Trophoblast cell (in vitro differentiated cells and primary cell): ENCODE results near the gene NFATC2.

Experiments
- DNase-seq, 2 donors: peaks; one replicate each; pipeline ENCODE4 v3.0.0-alpha.2; 2016
- H2AFZ ChIP-seq: 2 replicates; pipeline ENCODE4 v1.6.1; 2013; ENCODE audit warnings: low read length, moderate library complexity, mild to moderate bottlenecking; ENCODE audit not compliant: insufficient read depth, poor library complexity
- H2AK5ac ChIP-seq: 2 replicates; pipeline ENCODE4 v1.6.1; 2013; ENCODE audit warnings: mild to moderate bottlenecking, low read length
- H2BK120ac ChIP-seq: 2 replicates; pipeline ENCODE4 v1.6.1; 2013; ENCODE audit warnings: low read length, mild to moderate bottlenecking, moderate library complexity; ENCODE audit not compliant: insufficient read depth, poor library complexity
- H2BK12ac ChIP-seq: 2 replicates; pipeline ENCODE4 v1.6.1; 2013; ENCODE audit warnings: mild to moderate bottlenecking, low read length, moderate library complexity
- H2BK5ac ChIP-seq: 2 replicates; pipeline ENCODE4 v1.6.1; 2013; ENCODE audit warnings: low read length, low read depth, moderate library complexity, mild to moderate bottlenecking; ENCODE audit not compliant: poor library complexity
- H3K14ac ChIP-seq: 2 replicates; pipeline ENCODE4 v1.6.1; 2013; ENCODE audit warnings: mild to moderate bottlenecking, low read length
- H3K18ac ChIP-seq: 2 replicates; pipeline ENCODE4 v1.6.1; 2013; ENCODE audit warnings: mild to moderate bottlenecking, low read length
- H3K23ac ChIP-seq: 2 replicates; pipeline ENCODE4 v1.6.1; 2013; ENCODE audit warnings: low read length
- H3K27ac ChIP-seq: 2 replicates; pipeline ENCODE4 v1.5.1; 2013; ENCODE audit warnings: low read depth, mild to moderate bottlenecking, inconsistent platforms, low read length, moderate library complexity
- H3K27me3 ChIP-seq: 2 replicates; pipeline ENCODE4 v1.6.1; 2013; ENCODE audit warnings: inconsistent platforms, mild to moderate bottlenecking, low read length, moderate library complexity; ENCODE audit not compliant: insufficient read depth
- H3K36me3 ChIP-seq, 2 experiments: 1 replicate in 1 of 2; 2 replicates in 1 of 2; pipeline ENCODE4 v1.6.1; 2013; ENCODE audit warnings: low read length in 2 of 2, mild to moderate bottlenecking in 2 of 2, moderate library complexity in 1 of 2; ENCODE audit not compliant: insufficient read depth in 2 of 2, control insufficient read depth in 1 of 2
- H3K4ac ChIP-seq: 2 replicates; pipeline ENCODE4 v1.6.1; 2013; ENCODE audit warnings: low read depth, mild to moderate bottlenecking, low read length, moderate library complexity
- H3K4me1 ChIP-seq, 2 experiments: 1 replicate in 1 of 2; 2 replicates in 1 of 2; pipeline ENCODE4 v1.6.1; 2013; ENCODE audit warnings: low read length in 2 of 2, mild to moderate bottlenecking in 2 of 2, moderate library complexity in 1 of 2; ENCODE audit not compliant: insufficient read depth in 2 of 2, control insufficient read depth in 1 of 2
- H3K4me2 ChIP-seq: 2 replicates; pipeline ENCODE4 v1.6.1; 2013; ENCODE audit warnings: inconsistent platforms, mild to moderate bottlenecking, low read length, moderate library complexity
- H3K4me3 ChIP-seq: 2 replicates; pipeline ENCODE4 v1.5.1; 2013; ENCODE audit warnings: mild to moderate bottlenecking, low read depth, low read length, inconsistent platforms
- H3K79me1 ChIP-seq: one replicate; pipeline ENCODE4 v1.6.1; 2013; ENCODE audit warnings: low read length
- H3K79me2 ChIP-seq: 2 replicates; pipeline ENCODE4 v1.6.1; 2013; ENCODE audit warnings: low read length, mild to moderate bottlenecking; ENCODE audit not compliant: control insufficient read depth, insufficient read depth, poor library complexity
- H3K9ac ChIP-seq: 2 replicates; pipeline ENCODE4 v1.6.1; 2013; ENCODE audit warnings: mild to moderate bottlenecking, low read length
- H3K9me3 ChIP-seq: 2 replicates; pipeline ENCODE4 v1.6.1; 2013; ENCODE audit warnings: low read depth, mild to moderate bottlenecking, control low read depth, inconsistent platforms, low read length; ENCODE audit not compliant: insufficient read depth
- H4K12ac ChIP-seq: 2 replicates; pipeline ENCODE4 v1.6.1; 2013; ENCODE audit warnings: low read depth, mild to moderate bottlenecking, low read length, moderate library complexity
- H4K8ac ChIP-seq: 2 replicates; pipeline ENCODE4 v1.6.1; 2013; ENCODE audit warnings: low read depth, mild to moderate bottlenecking, low read length, moderate library complexity
- H4K91ac ChIP-seq: one replicate; pipeline ENCODE4 v1.6.1; 2013; ENCODE audit warnings: low read depth, mild to moderate bottlenecking, low read length, moderate library complexity
- WGBS: extraction: QIAGEN DNeasy Blood & Tissue Kit; methylation state at CpG from one replicate; pipeline ENCODE4 v1.1.7; 2013; ENCODE audit warnings: missing lambda C conversion rate; ENCODE audit not compliant: insufficient read length, insufficient coverage; ENCODE audit errors: extremely low coverage; 5-methylcytosine and 5-hydroxymethylcytosine counted together

NFATC2 gene

GRCh38 chr20:51451484-51451883 is 91.0 kb downstream of the NFATC2 start:
- Histone ChIP-seq H2BK5ac (no peak overlapping the region), H3K27ac (no peak overlapping the region), H3K27me3 (no peaks in the 10 kb centered on the region), H3K4ac (no peak overlapping the region), H3K9me3 (peaks cover 3% of the 10 kb centered on the region), H3K79me1 (peaks cover 29% of the 10 kb centered on the region), H2AFZ (no peak overlapping the region), H3K14ac (peak overlapping the region; percentile 11), H3K23ac (no peak overlapping the region), H3K9ac (no peak overlapping the region), H2AK5ac (no peak overlapping the region), H3K36me3 (peaks cover 3 to 15% of the 10 kb centered on the region in 2 experiments), H3K79me2 (peaks cover under 1% of the 10 kb centered on the region), H3K4me3 (no peak overlapping the region), H2BK120ac (no peak overlapping the region), H4K12ac (no peak overlapping the region), H3K4me1 (peaks cover 15 to 19% of the 10 kb centered on the region in 2 experiments), H3K4me2 (no peak overlapping the region), H2BK12ac (peak overlapping the region; percentile 21), H4K91ac (peak overlapping the region; percentile 31), H3K18ac (no peak overlapping the region), H4K8ac (no peak overlapping the region)
- DNase-seq = no peak
- no CpG with 5 or more reads among the region's 12 CpGs for WGBS

DNA sequence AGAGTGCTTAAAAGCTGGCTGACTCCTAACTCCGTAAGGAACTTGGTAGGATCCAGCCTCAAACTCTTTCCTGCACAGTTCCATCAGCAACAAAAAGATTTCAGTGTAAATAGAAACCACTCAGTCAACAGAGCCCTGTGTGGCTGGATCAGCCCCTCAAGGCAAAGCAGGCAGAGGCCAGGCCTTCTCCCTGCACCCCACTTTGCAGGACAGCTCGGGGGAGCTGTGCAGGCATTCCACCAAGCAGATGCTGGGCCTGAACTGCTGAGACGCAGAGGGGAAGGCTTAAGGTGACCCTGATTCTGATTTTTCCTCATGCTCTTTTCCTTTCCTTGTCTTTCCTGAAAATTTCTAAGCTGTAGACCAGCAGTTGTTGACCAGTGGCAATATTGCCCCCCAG is 91.5 kb downstream of the NFATC2 start:
- Histone ChIP-seq H3K27ac (peak overlapping the region; percentile 29), H3K4me2 (no peak overlapping the region), H2BK5ac (no peak overlapping the region), H3K23ac (no peak overlapping the region), H3K18ac (no peak overlapping the region), H2AK5ac (no peak overlapping the region), H2AFZ (no peak overlapping the region), H2BK120ac (peak overlapping the region; percentile 16), H3K79me1 (peaks cover 31% of the 10 kb centered on the region), H3K36me3 (peaks cover 3 to 15% of the 10 kb centered on the region in 2 experiments), H2BK12ac (peak overlapping the region; percentile 12), H3K9me3 (peaks cover 3% of the 10 kb centered on the region), H4K12ac (no peak overlapping the region), H3K4ac (no peak overlapping the region), H3K4me3 (no peak overlapping the region), H4K8ac (peak overlapping the region; percentile 31), H3K9ac (no peak overlapping the region), H3K27me3 (no peaks in the 10 kb centered on the region), H3K14ac (peak overlapping the region; percentile 28), H4K91ac (peak overlapping the region; percentile 31), H3K4me1 (peaks cover 18 to 20% of the 10 kb centered on the region in 2 experiments), H3K79me2 (peaks cover 3% of the 10 kb centered on the region)
- WGBS = no CpG with 5 or more reads among the region's 3 CpGs
- no peak for DNase-seq

DNA sequence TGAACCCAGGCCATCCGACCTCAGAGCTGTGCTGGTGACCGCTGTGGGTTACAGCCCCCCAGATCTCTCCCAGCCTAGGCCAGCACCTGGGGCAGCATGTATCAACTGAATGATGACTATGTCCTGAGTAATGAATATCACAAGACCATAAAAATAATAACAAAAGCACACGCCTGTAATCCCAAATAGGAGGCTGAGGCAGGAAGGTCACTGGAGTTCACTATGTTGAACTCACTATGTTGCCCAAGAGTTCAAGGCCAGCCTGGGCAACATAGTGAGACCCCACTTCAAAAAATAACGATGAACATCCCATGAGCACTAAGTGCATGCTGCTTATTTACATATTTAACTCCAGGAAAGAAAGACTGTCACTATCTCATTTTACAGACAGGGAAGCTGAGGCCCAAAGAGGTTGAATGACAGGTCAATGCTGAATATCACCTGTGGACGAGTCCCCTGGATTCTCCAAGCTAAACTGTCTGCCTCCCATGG is 92.3 kb downstream of the NFATC2 start:
- no CpG with 5 or more reads among the region's 5 CpGs for WGBS
- H2AK5ac ChIP-seq = peak overlapping the region; percentile 67
- peak overlapping the region; percentile 87 for H4K91ac ChIP-seq
- no peak overlapping the region for H3K4me3 ChIP-seq
- peak overlapping the region; percentile 91 for H2BK12ac ChIP-seq
- peak overlapping the region; percentile 29 for H3K27ac ChIP-seq
- H2BK5ac ChIP-seq = peak overlapping the region; percentile 19
- H3K79me1 ChIP-seq = peaks cover 37% of the 10 kb centered on the region
- peak overlapping the region; percentile 68 for H3K18ac ChIP-seq
- no peak overlapping the region for H4K8ac ChIP-seq
- H3K27me3 ChIP-seq = no peaks in the 10 kb centered on the region
- peaks cover 4% of the 10 kb centered on the region for H3K79me2 ChIP-seq
- no peak overlapping the region for H4K12ac ChIP-seq
- H2AFZ ChIP-seq = peak overlapping the region; percentile 51
- H3K23ac ChIP-seq = no peak overlapping the region
- H3K4me2 ChIP-seq = no peak overlapping the region
- H3K4me1 ChIP-seq = peaks cover 22 to 26% of the 10 kb centered on the region in 2 experiments
- H3K9ac ChIP-seq = no peak overlapping the region
- DNase-seq = no peak
- peaks cover 3% of the 10 kb centered on the region for H3K9me3 ChIP-seq
- H3K4ac ChIP-seq = peak overlapping the region; percentile 54
- H3K14ac ChIP-seq = peak overlapping the region; percentile 49
- peaks cover 3 to 15% of the 10 kb centered on the region in 2 experiments for H3K36me3 ChIP-seq
- peak overlapping the region; percentile 82 for H2BK120ac ChIP-seq

DNA sequence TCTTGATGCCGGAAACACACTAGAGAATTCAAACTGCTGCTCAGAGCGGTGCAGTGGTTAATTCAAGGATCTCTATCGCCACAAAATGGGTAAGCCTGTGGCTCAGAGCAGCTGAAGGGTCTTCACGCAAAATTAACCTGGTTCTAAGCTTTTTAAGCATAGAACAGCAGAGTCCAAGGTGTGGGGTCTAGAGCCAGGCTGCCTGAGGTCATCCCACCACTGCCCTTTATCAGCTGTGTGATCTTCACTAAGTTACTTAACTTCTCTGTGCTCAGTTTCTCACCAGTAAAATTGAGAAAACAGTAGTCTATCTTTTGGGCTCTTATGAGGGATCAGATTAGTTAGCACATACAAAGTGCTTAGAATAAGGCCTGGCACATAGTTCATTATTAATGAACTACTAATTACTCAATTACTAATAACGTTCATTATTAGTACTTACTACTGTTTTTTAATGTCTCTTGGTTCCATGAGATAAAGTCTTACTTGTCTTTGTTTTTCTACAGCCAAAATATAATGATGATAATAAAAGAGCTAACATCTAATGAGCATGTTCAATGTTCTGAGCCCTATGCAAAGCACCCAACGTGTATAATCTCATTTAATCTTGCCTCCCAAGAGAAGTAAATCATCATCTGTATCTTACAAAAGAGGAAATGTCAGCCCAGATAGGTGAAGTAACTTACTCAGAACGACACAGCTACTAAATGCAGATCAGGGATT is 92.9 kb downstream of the NFATC2 start:
- H3K36me3 ChIP-seq = peaks cover 3 to 15% of the 10 kb centered on the region in 2 experiments
- peak overlapping the region; percentile 67 for H2AK5ac ChIP-seq
- peak overlapping the region; percentile 35 for H3K14ac ChIP-seq
- H3K18ac ChIP-seq = peak overlapping the region; percentile 29
- peak overlapping the region; percentile 76 for H4K91ac ChIP-seq
- no peak overlapping the region for H3K4me3 ChIP-seq
- H3K79me2 ChIP-seq = peaks cover 8% of the 10 kb centered on the region
- H3K27ac ChIP-seq = peak overlapping the region; percentile 1
- peaks cover 27 to 31% of the 10 kb centered on the region in 2 experiments for H3K4me1 ChIP-seq
- no peak overlapping the region for H4K8ac ChIP-seq
- H2AFZ ChIP-seq = no peak overlapping the region
- peak overlapping the region; percentile 80 for H2BK12ac ChIP-seq
- DNase-seq = no peak
- H3K23ac ChIP-seq = no peak overlapping the region
- no peak overlapping the region for H4K12ac ChIP-seq
- no peak overlapping the region for H3K9ac ChIP-seq
- no peak overlapping the region for H3K4ac ChIP-seq
- peak overlapping the region; percentile 67 for H2BK120ac ChIP-seq
- peaks cover 43% of the 10 kb centered on the region for H3K79me1 ChIP-seq
- H3K27me3 ChIP-seq = no peaks in the 10 kb centered on the region
- WGBS = no CpG with 5 or more reads among the region's 7 CpGs
- peak overlapping the region; percentile 43 for H2BK5ac ChIP-seq
- no peak overlapping the region for H3K4me2 ChIP-seq
- H3K9me3 ChIP-seq = peaks cover 3% of the 10 kb centered on the region
